ENCODE measurements around the gene TRABD.

- TF ChIP-seq, protein P1, sequence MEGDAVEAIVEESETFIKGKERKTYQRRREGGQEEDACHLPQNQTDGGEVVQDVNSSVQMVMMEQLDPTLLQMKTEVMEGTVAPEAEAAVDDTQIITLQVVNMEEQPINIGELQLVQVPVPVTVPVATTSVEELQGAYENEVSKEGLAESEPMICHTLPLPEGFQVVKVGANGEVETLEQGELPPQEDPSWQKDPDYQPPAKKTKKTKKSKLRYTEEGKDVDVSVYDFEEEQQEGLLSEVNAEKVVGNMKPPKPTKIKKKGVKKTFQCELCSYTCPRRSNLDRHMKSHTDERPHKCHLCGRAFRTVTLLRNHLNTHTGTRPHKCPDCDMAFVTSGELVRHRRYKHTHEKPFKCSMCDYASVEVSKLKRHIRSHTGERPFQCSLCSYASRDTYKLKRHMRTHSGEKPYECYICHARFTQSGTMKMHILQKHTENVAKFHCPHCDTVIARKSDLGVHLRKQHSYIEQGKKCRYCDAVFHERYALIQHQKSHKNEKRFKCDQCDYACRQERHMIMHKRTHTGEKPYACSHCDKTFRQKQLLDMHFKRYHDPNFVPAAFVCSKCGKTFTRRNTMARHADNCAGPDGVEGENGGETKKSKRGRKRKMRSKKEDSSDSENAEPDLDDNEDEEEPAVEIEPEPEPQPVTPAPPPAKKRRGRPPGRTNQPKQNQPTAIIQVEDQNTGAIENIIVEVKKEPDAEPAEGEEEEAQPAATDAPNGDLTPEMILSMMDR (IDR thresholded peaks at IDR 0.05), result no peak
- TF ChIP-seq POLR2A (IDR thresholded peaks at IDR 0.05), result no peak
Measured at GRCh38 chr22:50184902-50185374, 775 bp upstream of the TRABD start.
